Activated CD4-positive, alpha-beta memory T cell treated with anti-CD3 and anti-CD28 coated beads, Interleukin-2, amount 10 ng/mL, durations not matched to agents 7 days and 5 days (primary cell): ENCODE measurements around the gene CAPN14. TPM values are rescaled to one million over a fixed set of nuclear protein-coding genes. Genes with fewer than 3 reads are reported as not detected.
"Not testable (repeated sequence)": the region's sequence is repeated elsewhere in the genome, so short reads cannot be mapped to it uniquely, and the experiment has no call there.

Source experiments
- CTCF ChIA-PET: fragments of 350-600 bp; sonication (Branson Sonifier 250); formaldehyde crosslinking; loops from one replicate; lab custom pipeline; 2021; ENCODE audit warnings: antibody characterized with exemption, inconsistent platforms; lab: Charles Lee
- POLR2A ChIA-PET: fragments of 350-600 bp; sonication (Branson Sonifier 250); formaldehyde crosslinking; loops from one replicate; lab custom pipeline; 2021; ENCODE audit warnings: antibody characterized with exemption; lab: Charles Lee
- DNase-seq: peaks from one replicate; pipeline ENCODE4 v3.0.0-alpha.2; 2020
- H3K27ac Mint-ChIP-seq: one replicate; pipeline ENCODE4 v1.8.0; 2021; ENCODE audit warnings: mild to moderate bottlenecking, mixed read lengths
- H3K27me3 Mint-ChIP-seq: one replicate; pipeline ENCODE4 v1.8.0; 2021; ENCODE audit warnings: mixed read lengths
- H3K36me3 Mint-ChIP-seq: one replicate; pipeline ENCODE4 v1.8.0; 2021; ENCODE audit warnings: low read depth, mixed read lengths
- H3K4me1 Mint-ChIP-seq: one replicate; pipeline ENCODE4 v1.8.0; 2021; ENCODE audit warnings: mixed read lengths
- H3K4me3 Mint-ChIP-seq: one replicate; pipeline ENCODE4 v1.8.0; 2021; ENCODE audit warnings: mild to moderate bottlenecking, mixed read lengths
- H3K9me3 Mint-ChIP-seq: one replicate; pipeline ENCODE4 v1.8.0; 2021; ENCODE audit warnings: mixed read lengths
- total RNA-seq, 2 experiments: library from RNA; stranded (reverse); gene quantifications; one replicate each; pipeline ENCODE4 v1.2.3, GENCODE V29; 2021

The CAPN14 gene
- total RNA-seq, 2 experiments from 2014 or later: 0.35 TPM

- no peaks in the 10 kb centered on the region for H3K4me1 Mint-ChIP-seq
- H3K9me3 Mint-ChIP-seq: no peaks in the 10 kb centered on the region
- CTCF ChIA-PET: no interaction called here
- no peak overlapping the region for H3K27ac Mint-ChIP-seq
- no peak for DNase-seq
- no peak overlapping the region for H3K4me3 Mint-ChIP-seq
- no peaks in the 10 kb centered on the region for H3K36me3 Mint-ChIP-seq
- no peaks in the 10 kb centered on the region for H3K27me3 Mint-ChIP-seq
- POLR2A ChIA-PET: no interaction called here
These were observed 24.4 kb downstream of the CAPN14 start for GRCh38 chr2:31192851-31193392.

- no peak overlapping the region for H3K27ac Mint-ChIP-seq
- no peak overlapping the region for H3K4me3 Mint-ChIP-seq
- no peaks in the 10 kb centered on the region for H3K4me1 Mint-ChIP-seq
- no peaks in the 10 kb centered on the region for H3K27me3 Mint-ChIP-seq
- ChIA-PET POLR2A (no interaction called here), CTCF (no interaction called here)
- no peaks in the 10 kb centered on the region for H3K36me3 Mint-ChIP-seq
- DNase-seq: no peak
- H3K9me3 Mint-ChIP-seq: no peaks in the 10 kb centered on the region
These were observed 24.9 kb downstream of the CAPN14 start for GRCh38 chr2:31192396-31192795.

- Mint-ChIP-seq H3K36me3 (no peaks in the 10 kb centered on the region), H3K4me3 (no peak overlapping the region), H3K4me1 (no peaks in the 10 kb centered on the region), H3K9me3 (no peaks in the 10 kb centered on the region), H3K27me3 (no peaks in the 10 kb centered on the region), H3K27ac (no peak overlapping the region)
- ChIA-PET POLR2A (no interaction called here), CTCF (no interaction called here)
- no peak for DNase-seq
These were observed 25.4 kb downstream of the CAPN14 start for GRCh38 chr2:31191931-31192330.

- no peaks in the 10 kb centered on the region for H3K27me3 Mint-ChIP-seq
- no peak overlapping the region for H3K4me3 Mint-ChIP-seq
- no peaks in the 10 kb centered on the region for H3K9me3 Mint-ChIP-seq
- CTCF ChIA-PET: interaction anchor here (0.7 kb wide), 1 partner anchor 460 kb away, joined by 3 read pairs; no protein-coding TSS in a partner anchor
- H3K36me3 Mint-ChIP-seq: no peaks in the 10 kb centered on the region
- no peak for DNase-seq
- H3K27ac Mint-ChIP-seq: no peak overlapping the region
- POLR2A ChIA-PET: no interaction called here
- H3K4me1 Mint-ChIP-seq: no peaks in the 10 kb centered on the region
These were observed 27.1 kb downstream of the CAPN14 start for GRCh38 chr2:31190188-31190587.

- Mint-ChIP-seq H3K4me3 (no peak overlapping the region), H3K27ac (no peak overlapping the region), H3K9me3 (no peaks in the 10 kb centered on the region), H3K36me3 (no peaks in the 10 kb centered on the region), H3K27me3 (no peaks in the 10 kb centered on the region), H3K4me1 (no peaks in the 10 kb centered on the region)
- CTCF ChIA-PET: no interaction called here
- no peak for DNase-seq
- POLR2A ChIA-PET: no interaction called here
These were observed 28.2 kb downstream of the CAPN14 start for GRCh38 chr2:31189141-31189540.

- H3K9me3 Mint-ChIP-seq: no peaks in the 10 kb centered on the region
- DNase-seq: no peak
- H3K27ac Mint-ChIP-seq: no peak overlapping the region
- H3K4me1 Mint-ChIP-seq: no peaks in the 10 kb centered on the region
- H3K4me3 Mint-ChIP-seq: no peak overlapping the region
- H3K36me3 Mint-ChIP-seq: no peaks in the 10 kb centered on the region
- H3K27me3 Mint-ChIP-seq: no peaks in the 10 kb centered on the region
- ChIA-PET CTCF (interaction anchor here (1.3 kb wide), 1 partner anchor 17 kb away, joined by 3 read pairs; no protein-coding TSS in a partner anchor), POLR2A (no interaction called here)
These were observed 29.2 kb downstream of the CAPN14 start for GRCh38 chr2:31188131-31188530.

GRCh38 chr2:31187166-31187565 is 30.1 kb downstream of the CAPN14 start:
- H3K4me3 Mint-ChIP-seq: no peak overlapping the region
- no peaks in the 10 kb centered on the region for H3K4me1 Mint-ChIP-seq
- no peaks in the 10 kb centered on the region for H3K9me3 Mint-ChIP-seq
- ChIA-PET POLR2A (no interaction called here), CTCF (interaction anchor here (1.3 kb wide), 1 partner anchor 16 kb away, joined by 3 read pairs; no protein-coding TSS in a partner anchor)
- DNase-seq: no peak
- no peaks in the 10 kb centered on the region for H3K36me3 Mint-ChIP-seq
- H3K27ac Mint-ChIP-seq: no peak overlapping the region
- H3K27me3 Mint-ChIP-seq: no peaks in the 10 kb centered on the region

GRCh38 chr2:31183973-31184372 is 33.3 kb downstream of the CAPN14 start:
- DNase-seq, H3K27ac Mint-ChIP-seq, H3K4me3 Mint-ChIP-seq, H3K4me1 Mint-ChIP-seq, CTCF ChIA-PET, H3K9me3 Mint-ChIP-seq, H3K36me3 Mint-ChIP-seq, H3K27me3 Mint-ChIP-seq, POLR2A ChIA-PET: not testable (repeated sequence)

- Mint-ChIP-seq H3K27ac (no peak overlapping the region), H3K4me3 (no peak overlapping the region), H3K9me3 (no peaks in the 10 kb centered on the region), H3K27me3 (no peaks in the 10 kb centered on the region), H3K36me3 (no peaks in the 10 kb centered on the region), H3K4me1 (no peaks in the 10 kb centered on the region)
- DNase-seq: no peak
- CTCF ChIA-PET: no interaction called here
- POLR2A ChIA-PET: no interaction called here
These were observed 40.6 kb downstream of the CAPN14 start for GRCh38 chr2:31176742-31177141.

GRCh38 chr2:31171142-31171541 is 46.2 kb downstream of the CAPN14 start:
- Mint-ChIP-seq H3K36me3 (no peaks in the 10 kb centered on the region), H3K27me3 (no peaks in the 10 kb centered on the region), H3K27ac (no peak overlapping the region), H3K4me1 (no peaks in the 10 kb centered on the region), H3K4me3 (no peak overlapping the region), H3K9me3 (no peaks in the 10 kb centered on the region)
- ChIA-PET POLR2A (no interaction called here), CTCF (interaction anchor here (0.9 to 3.0 kb wide), 6 partner anchors 14 to 460 kb away, joined by 3 to 59 read pairs (median 9); no protein-coding TSS in a partner anchor)
- no peak for DNase-seq

- Mint-ChIP-seq H3K27ac (no peak overlapping the region), H3K4me3 (no peak overlapping the region)
These were observed 47.1 kb downstream of the CAPN14 start for GRCh38 chr2:31170071-31170698.

GRCh38 chr2:31168291-31168690 is 49.0 kb downstream of the CAPN14 start:
- ChIA-PET CTCF (interaction anchor here (0.8 to 3.0 kb wide), 6 partner anchors 10 to 457 kb away, joined by 3 to 22 read pairs (median 8); partner anchors contain the start of gene EHD3), POLR2A (no interaction called here)
- Mint-ChIP-seq H3K36me3 (no peaks in the 10 kb centered on the region), H3K9me3 (no peaks in the 10 kb centered on the region), H3K27ac (no peak overlapping the region), H3K4me3 (no peak overlapping the region), H3K27me3 (no peaks in the 10 kb centered on the region), H3K4me1 (peaks cover 5% of the 10 kb centered on the region)
- no peak for DNase-seq

More at GRCh38 chr2:31170071-31170698, 47.1 kb downstream of the CAPN14 start:
- ChIA-PET CTCF (interaction anchor here (0.7 to 3.0 kb wide), 26 partner anchors 8 to 459 kb away, joined by 3 to 59 read pairs (median 4); partner anchors contain the start of gene EHD3), POLR2A (no interaction called here)
- H3K36me3 Mint-ChIP-seq: no peaks in the 10 kb centered on the region
- no peaks in the 10 kb centered on the region for H3K9me3 Mint-ChIP-seq
- peak; percentile 62 for DNase-seq
- H3K4me1 Mint-ChIP-seq: peaks cover under 1% of the 10 kb centered on the region
- no peaks in the 10 kb centered on the region for H3K27me3 Mint-ChIP-seq

GRCh38 chr2:31166925-31167324 is 50.4 kb downstream of the CAPN14 start:
- Mint-ChIP-seq H3K36me3 (no peaks in the 10 kb centered on the region), H3K27me3 (peaks cover 4% of the 10 kb centered on the region), H3K4me1 (peaks cover 5% of the 10 kb centered on the region), H3K27ac (no peak overlapping the region), H3K4me3 (no peak overlapping the region), H3K9me3 (no peaks in the 10 kb centered on the region)
- DNase-seq: no peak
- POLR2A ChIA-PET: no interaction called here
- CTCF ChIA-PET: interaction anchor here (0.7 to 2.1 kb wide), 4 partner anchors 10 to 454 kb away, joined by 3 to 5 read pairs (median 4); no protein-coding TSS in a partner anchor
